Activated CD4-positive, alpha-beta T cell treated with anti-CD3 and anti-CD28 coated beads for 24 hours (primary cell): Measurements from ENCODE around the gene SPTB.

Source experiments
- DNase-seq, 2 donors: peaks; one replicate each; pipeline ENCODE4 v3.0.0-alpha.2; 2020; ENCODE audit warnings: low read depth in 2 of 2

Gene SPTB

DNA sequence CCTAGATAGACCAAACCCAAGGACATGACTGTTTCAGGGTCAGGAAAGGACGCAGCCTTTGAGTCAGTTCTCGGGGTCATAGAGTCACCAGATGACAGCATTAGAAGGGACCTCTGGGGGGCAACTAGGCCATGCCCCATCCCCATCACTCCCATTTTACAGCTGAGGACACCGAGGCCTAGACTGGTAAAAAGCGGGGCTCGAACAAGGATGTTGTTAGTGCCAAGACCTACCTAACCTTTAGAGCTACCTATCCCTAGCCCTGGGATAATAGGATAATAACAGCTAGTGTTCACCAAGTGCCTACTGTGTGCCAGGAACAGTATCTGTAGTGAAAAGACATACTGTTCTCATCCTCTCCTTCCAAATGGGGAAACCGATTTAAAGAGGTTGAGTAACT is 126.8 kb downstream of the SPTB start:
- no peak for DNase-seq

DNA sequence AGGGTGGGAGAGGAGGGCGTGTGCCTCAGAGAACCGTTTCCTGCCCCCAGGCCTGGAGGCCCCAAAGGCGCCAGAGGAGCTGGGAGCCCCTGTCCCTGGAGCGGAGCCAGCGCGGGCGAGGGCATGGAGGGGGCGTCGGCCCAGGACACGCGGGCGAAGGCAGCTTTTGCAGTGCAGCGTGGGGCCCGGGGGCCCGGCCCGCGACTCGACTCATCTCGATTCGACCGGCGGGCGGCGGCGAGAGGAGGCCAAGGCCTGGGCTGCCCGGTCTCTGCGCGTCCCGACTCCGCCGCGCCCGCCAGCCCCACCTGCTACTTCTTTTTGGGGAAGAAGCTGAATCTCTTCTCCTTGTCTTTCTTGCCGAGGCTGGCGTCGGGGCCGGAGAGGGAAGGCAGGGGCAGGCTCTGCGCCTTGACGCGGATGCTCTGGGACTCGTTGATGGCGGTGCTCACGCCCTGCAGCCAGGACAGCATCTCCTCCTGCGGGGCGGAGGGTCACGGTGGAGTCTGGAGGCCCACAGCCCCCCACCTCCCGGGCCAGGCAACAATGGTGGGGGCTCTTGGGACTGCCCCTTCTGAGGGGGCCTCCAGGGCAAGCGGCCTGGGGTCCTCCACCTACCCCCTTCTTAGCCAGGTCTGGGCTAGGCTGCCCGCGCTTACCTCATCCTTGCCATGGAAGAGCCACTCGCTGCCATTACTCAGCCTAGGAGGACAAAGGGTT is 130.6 kb downstream of the SPTB start:
- no peak for DNase-seq

DNA sequence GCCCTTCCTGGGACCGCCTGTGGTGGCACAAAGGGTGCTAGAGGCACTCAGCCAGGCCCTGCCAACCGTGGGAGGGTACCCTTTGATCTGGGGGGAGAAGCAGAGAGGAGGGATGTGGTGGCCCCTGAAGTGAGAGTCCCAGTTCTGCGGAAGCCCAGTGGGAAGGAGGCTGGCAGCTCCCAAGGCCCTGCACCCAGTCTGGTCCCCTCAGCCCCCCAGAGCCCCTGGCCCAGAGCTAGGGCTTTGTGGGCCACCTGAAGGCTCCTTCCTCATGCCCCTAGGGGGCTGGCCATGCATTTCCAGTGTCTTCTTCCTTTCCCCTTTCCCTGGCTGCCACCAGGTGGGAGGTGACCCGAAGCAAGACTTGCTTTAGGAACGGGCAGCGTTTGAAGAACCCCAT is 131.2 kb downstream of the SPTB start:
- DNase-seq, result no peak

DNA sequence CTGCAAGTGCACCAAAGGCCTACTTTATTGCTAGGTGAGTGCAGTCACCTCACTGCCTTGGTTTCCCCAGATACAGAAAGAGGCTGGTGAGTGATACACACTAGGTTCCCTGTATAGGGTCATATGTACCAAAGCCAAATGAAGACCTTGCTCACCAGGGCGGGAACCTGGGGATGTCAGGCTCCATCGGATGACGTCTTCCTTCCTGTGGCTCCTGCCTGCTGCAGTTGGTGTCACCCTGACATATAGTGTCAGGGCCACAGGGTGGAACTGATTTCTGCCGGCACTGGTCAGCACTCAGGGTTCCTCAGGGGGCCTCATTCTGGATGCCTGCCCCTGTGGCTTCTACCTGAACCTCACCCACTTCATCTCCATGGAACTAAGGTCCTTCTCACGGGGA is 132.4 kb downstream of the SPTB start:
- no peak for DNase-seq

DNA sequence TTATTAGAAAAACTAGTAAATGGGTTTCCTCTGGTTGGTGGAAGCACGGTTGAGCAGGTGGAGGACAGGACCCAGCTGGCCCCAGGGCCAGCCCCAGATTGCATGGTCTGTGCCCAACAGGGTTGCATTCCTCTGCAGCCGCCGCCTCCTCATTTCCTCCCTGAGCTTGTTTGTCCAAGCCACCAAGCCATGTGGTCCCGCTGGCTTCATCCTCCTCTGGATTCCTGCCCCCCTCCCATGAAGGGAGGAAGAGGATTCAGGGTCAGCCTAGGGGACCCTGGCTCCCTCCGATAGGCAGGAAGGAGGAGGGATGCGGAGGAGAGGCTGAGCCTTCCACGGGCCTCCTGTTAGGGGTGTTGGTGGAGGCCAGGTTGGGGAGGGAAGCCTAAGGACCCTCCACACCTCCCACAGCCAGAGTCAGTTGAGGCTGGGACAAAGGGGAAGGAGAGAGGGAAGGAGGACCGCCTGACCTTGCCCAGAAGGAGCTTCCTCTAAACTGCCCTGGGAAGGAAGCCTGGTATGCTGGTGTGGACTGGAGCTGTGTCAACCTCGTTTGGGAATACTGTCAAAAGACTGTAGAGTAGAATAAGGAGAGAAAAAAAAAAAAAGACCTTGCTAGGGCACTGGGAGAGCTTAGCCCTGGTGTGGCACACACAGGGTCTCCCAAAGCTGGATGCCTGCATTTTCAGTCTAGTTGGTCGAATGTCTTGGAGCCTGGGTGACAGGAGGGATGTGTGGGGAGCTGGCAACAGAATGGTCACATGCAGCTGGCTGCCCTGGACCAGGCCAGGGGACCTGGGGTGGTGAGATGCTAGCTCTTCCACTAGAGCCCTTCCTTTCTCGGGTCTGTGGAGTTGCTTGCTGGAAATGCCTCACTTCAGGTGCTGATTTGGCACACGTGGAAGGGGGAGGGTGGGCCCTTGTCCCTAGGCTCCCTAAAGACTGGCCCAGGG is 133.1 kb downstream of the SPTB start:
- no peak for DNase-seq

DNA sequence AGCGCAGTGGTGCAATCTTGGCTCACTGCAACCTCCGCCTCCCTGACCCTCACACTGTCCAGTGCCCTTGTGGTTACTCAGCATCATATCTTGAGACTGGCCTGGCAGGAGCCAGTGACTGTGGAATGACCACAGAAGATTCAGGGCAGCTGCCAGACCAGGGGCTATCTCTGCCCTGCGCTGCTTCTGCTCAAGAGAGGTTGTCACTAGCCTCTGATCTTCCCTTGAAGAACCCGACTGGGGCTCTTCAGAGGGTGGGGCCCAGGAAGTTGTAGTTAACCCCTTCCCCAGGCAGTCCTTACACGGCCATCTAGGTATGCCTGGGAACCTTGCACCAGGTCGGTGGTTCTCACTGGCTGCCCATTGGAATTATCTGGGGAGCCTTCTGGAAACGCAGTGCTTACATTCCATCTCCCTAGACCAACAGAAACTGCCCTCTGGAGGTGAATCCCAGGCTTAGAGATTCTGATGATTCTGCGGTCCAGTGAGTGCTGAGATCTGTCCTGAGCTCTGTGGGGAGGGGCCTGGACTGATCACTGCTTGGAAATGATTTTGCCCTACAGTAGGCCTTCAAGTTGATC is 134.1 kb downstream of the SPTB start:
- DNase-seq, result no peak

DNA sequence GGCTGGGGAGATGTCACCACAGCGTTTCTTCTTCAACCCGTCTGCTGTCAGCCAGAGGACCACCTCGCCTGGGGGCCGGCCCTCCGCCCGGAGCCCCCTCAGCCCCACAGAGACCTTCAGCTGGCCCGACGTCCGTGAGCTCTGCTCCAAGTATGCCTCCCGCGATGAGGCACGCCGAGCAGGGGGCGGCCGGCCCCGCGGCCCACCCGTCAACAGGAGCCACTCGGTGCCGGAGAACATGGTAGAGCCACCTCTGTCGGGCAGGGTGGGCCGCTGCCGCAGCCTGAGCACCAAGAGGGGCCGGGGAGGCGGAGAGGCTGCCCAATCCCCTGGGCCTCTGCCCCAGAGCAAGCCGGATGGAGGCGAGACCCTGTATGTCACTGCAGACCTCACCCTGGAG is 136.6 kb downstream of the SPTB start:
- no peak for DNase-seq

DNA sequence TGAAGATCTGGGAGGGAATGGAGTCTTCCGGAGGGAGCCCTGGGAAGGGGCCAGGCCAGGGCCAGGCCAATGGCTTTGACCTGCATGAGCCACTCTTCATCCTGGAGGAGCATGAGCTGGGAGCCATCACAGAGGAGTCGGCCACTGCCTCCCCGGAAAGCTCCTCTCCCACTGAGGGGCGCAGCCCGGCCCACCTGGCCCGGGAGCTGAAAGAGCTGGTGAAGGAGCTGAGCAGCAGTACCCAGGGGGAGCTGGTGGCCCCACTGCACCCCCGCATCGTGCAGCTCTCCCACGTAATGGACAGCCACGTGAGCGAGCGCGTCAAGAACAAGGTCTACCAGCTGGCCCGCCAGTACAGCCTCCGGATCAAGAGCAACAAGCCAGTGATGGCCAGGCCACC is 137.7 kb downstream of the SPTB start:
- no peak for DNase-seq

DNA sequence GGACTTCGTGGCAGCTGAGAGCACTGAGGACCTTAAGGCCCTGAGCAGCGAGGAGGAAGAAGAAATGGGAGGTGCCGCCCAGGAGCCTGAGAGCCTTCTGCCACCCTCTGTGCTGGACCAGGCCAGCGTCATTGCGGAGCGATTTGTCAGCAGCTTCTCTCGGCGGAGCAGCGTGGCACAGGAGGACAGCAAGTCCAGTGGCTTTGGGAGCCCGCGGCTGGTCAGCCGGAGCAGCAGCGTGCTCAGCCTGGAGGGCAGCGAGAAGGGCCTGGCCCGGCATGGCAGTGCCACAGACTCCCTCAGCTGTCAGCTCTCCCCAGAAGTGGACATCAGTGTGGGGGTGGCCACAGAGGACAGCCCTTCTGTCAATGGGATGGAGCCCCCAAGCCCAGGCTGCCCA is 138.5 kb downstream of the SPTB start:
- no peak for DNase-seq

DNA sequence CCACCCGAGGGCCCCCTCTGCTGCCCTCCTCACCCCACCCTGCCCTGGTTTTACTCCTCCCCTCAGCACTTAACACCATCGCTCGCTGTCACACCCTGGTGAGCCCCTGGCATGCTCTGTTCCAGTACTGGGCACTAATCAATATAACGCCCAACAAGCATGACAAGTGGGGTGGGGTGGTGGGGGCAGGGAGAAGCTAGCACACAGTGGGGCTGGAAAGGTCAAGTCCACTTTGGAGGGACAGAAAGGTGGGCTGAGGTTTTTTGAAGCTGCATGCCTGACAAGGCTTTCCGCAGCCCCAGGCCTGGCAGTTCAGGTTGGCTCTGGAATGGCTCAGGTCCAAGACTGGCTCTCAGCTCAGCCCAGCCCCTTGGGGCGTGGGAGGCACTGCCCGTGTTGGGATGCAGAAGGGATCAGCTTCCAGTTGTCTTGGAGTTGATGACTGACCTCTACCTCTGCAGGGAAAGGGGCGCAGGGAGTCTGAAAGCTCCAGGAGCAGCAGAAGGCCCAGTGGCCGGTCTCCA is 141.4 kb downstream of the SPTB start:
- DNase-seq, result no peak

DNA sequence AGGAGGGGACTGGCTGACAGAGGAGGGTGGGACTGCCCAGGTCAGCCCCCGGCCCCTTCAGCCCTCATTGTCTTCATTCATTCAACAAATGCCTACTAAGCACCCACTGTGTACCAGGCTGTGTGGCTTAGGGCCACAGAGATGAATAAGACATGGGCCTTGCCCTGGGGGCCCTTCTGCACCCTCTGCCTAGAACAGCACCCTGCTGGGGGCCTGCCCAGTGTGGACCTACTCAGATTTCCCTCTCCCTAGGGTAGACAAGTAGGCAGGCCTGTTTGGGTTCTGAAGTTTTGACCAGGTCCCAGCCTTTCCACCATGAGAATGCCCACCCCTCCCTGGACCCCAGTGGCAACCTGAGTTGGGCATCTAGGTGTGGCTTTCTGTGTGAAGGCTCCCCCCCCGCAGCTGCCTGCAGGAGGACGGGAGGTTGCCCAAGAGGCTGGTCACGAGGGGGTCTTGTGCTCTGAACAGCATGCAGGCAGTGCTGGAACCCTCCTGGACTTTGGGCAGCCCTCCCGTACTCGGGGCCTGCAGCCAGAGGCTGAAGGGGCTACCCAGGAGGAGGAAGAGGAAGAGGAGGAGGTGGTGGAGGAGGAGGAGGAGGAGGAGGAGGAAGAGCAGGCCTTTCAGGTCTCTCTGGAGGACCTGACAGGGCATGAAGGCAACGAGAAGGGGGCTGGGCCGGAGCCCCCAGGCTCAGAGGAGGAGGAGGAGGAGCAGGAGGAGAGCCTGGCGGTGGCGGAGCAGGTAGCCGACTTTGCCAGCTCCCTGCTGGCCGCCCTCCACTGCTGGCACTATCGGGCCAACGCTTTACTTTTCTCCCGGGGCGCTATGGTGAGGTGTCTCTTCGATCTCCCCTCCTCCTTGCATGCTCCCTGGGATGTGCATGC is 142.1 kb downstream of the SPTB start:
- DNase-seq, result no peak

DNA sequence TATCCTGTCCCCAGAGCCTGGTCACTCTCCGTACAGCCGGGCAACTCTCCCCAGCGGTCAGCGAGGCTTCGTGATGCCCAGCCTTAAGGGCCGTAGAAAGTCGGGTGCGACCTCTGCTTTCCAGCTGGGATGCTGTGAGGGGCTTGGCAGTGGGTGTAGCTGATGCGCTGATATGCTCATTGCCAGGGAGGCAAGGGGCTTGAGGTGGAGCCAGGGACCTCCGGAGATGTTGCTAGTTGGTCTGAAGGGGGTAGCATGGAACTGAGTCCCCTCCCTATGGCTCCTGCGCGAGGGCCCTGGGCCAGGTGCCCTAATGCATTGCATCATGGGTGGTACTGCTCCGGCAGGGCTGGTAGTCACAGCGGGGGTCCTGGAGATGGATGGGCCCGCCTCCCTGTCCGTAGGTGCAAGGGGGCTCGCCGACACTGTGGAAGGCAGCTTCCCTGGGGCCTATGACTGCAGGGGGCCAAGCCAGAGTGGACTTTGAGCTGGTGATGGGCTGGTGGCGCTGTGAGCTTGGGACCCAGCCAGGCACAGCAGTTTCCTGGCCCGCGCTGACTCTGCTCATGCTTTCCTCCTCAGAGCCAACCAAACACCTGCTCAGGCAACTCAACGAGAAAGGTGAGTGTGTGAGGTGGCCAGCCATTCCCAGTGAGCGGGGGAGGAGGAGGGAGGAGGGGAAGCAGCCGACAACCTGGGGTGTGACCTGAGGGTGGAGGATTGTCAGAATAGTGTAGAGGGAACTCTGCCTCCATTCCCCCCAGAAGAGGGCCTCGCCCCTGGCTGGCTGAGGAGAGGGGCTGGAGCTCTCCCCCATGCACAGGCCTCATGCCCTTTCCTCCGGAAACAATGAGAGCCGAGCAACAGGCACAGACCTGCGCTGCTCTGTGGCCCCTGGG is 143.2 kb downstream of the SPTB start:
- DNase-seq, result no peak

DNA sequence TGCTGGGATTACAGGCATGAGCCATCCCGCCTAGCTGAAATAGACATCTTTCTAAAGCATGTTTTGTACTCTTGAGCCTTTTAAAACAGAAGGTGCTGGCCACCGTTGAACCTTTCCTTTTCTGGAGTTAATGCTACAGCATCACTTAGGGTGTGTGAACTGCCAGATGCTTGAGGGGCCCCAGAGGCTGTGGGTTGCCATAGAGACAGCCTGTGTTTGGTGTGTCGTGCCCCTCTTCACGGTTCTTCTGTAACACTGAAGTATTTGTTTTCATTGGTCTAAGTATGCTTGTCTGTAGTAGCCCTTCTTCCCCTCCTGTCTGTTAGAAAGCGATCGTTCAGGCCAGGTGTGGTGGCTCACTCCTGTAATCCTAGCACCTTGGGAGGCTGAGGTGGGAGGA is 144.7 kb downstream of the SPTB start:
- DNase-seq, result no peak

DNA sequence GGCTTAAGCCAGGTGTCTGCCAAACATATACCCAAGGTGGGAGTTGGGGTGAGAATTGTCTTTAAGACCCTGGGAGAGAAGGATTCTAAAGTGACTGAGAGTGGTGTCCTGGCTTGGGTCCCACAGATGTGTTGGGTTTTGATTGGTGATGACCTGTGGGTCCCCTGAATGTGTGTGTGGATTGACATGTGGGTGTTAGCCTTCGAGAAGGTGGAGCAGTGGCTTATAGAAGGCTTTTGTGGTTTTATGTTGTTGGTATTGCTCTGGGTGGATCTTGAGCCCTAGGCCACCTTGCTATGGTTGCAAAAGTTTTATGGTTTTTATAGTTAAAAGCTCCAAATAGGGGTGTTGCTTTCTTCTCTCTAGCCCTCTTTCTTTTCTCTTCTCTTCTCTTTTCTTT is 145.8 kb downstream of the SPTB start:
- no peak for DNase-seq

DNA sequence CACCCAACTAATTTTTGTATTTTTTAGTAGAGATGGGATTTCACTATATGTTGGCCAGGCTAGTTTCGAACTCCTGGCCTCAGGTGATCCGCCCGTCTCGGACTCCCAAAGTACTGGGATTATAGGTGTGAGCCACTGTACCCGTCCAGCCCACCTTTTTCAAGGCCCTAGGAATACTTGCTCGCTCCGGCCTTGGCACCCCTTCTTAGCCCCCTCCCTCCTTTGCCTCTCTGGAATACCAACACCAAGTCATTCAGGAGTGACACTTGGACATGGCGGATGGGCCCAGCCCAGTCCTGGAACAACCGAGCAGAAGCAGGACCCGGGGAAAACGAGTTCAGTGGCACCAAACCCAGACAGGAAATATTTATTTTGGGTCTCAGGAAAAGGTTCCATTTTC is 146.4 kb downstream of the SPTB start:
- DNase-seq, result no peak

DNA sequence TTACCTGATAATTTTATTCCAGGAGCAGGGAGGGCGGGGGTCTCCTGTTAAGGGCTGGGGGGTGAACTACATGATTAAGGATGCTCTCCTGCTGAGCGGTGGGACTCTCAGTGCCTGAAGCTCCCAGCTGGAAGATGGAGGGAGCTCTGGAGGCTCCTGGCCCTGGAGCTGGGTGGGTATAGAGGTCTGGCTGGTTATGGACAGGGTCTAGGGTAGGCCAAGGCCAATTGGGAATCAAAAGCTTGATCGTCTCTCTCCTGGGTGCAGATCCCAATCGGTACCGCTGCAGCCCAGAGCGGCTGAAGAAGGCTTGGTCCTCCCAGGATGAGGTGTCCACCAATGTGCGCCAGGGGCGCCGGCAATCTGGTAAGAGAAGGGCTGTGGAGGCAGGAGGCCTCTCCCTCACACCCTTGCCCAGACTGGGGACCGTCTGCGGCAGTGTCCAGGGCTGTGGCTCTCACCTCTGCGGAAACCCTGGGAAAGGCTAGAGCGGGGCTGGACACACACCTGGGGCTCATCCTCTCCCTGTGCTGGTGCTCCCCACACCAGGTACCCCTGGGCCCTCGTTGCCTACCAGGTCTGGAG is 147.1 kb downstream of the SPTB start:
- no peak for DNase-seq

DNA sequence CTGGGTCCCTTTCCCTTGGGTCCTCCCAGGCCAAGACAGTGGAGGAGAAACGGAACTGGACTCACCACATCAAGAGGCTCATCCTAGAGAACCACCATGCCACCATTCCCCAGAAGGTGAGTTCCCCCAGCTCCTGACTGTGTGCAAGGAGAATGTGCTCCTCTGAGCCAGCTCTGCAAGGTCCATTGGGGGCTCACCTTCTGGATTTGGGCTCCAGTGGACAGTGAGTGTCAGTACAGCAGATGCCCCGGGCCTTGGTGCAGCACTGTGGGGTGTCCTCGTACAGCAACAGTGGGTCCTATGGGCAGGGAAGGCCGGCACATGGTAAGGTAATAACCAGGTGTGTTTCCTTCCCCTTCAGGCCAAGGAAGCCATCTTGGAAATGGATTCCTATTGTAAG is 147.6 kb downstream of the SPTB start:
- DNase-seq, result no peak

DNA sequence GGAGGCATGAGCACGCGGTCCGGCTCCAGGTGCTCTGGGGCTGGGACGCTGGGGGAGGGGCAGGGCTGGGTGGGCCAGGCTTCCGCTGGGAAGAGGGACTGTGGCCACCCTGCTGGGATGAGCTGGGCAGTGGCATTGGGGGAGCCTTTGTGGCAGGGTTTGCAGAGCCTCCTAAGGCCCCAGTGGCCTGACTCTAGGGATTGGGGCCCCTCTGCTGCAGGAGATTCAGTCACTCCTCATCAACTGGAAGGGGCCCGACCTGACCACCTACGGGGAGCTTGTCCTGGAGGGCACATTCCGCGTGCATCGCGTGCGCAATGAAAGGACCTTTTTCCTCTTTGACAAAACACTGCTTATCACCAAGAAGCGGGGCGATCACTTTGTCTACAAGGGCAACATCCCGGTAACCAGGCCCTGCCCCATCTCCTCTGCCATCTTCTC is 148.5 kb downstream of the SPTB start:
- DNase-seq, result no peak

DNA sequence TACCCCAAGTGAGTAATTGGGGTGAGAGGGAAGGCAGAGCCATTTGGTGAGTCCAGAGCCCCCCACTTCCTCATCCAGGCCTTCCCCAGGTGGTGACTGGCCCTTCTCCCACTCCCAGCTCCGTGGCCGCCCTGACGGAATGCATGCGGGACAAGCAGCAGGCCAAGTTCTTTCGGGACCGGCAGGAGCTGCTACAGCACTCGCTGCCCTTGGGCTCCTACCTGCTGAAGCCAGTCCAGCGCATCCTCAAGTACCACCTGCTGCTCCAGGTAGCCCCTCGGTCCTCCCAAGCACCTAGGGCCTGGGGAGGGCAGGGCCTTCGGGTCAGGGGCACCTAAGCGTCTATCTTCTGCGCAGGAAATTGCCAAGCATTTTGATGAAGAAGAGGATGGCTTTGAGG is 149.0 kb downstream of the SPTB start:
- DNase-seq, result no peak

DNA sequence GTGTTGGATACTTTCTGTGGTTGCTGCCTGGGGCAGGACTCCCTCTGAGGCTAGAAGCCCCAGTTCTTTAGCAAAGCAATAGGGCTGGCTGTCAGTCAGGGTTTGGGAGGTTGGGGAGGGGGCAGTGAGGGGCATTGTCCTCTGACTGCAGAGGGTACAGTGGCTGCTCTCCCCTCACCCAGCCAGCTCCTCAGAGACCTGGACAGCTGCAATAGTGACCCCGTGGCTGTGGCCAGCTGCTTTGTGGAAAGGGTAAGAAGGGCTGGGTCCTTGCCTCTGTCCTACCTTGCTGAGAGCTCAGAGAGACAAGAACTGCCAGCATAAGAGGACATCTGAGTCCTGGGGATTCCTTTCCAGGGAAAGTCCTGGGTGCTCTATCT is 149.7 kb downstream of the SPTB start:
- DNase-seq, result no peak
